HepG2 (cell line): Measurements from ENCODE around the gene UBE2S. TPM values are rescaled to one million over a fixed set of nuclear protein-coding genes. Genes with fewer than 3 reads are reported as not detected.
A peak's percentile ranks its signal among the peaks of the same experiment; 100 is the strongest.

ENCODE experiments used
- ATAC-seq: fragments of 200-7000 bp; cut with Tn5 transposase; 3 replicates; pipeline ENCODE4 v1.9.1; 2020; ENCODE audit warnings: mild to moderate bottlenecking, moderate library complexity
- BruUV-seq: library from RNA; stranded (reverse); fragments of 400-500 nt; replicated peaks from 2 replicates; lab custom pipeline; 2021; lab: Mats Ljungman, UMichigan
- CTCF ChIA-PET: fragments of 300-600 bp; formaldehyde crosslinking; extraction: SDS; loops from one replicate; lab custom pipeline; 2021; ENCODE audit warnings: low total read pairs, inconsistent platforms, low intra/inter-chr PET ratio; lab: Yijun Ruan, JAX
- POLR2A ChIA-PET: fragments of 350-600 bp; sonication (Branson Sonifier 250); formaldehyde crosslinking; loops from one replicate; lab custom pipeline; 2020; ENCODE audit warnings: antibody characterized with exemption, inconsistent platforms; lab: Yijun Ruan, JAX
- DNase-seq: peaks from one replicate; pipeline ENCODE4 v3.0.0-alpha.2; 2015; ENCODE audit warnings: low spot score
- FAIRE-seq: peaks from 3 replicates; lab custom pipeline; 2011; peaks lifted over from hg19 to GRCh38; lab: Jason Lieb, UNC
- H2AFZ ChIP-seq: one replicate; pipeline ENCODE4 v1.6.1; 2011; ENCODE audit warnings: low read length, inconsistent platforms
- H3K27ac ChIP-seq: fragments of 300-600 bp; 3 replicates; pipeline ENCODE4 v1.8.0; 2011; ENCODE audit warnings: mixed run types, mild to moderate bottlenecking, mixed read lengths, low read length, inconsistent platforms; ENCODE audit not compliant: insufficient read depth; ENCODE audit errors: extremely low read length
- H3K27me3 ChIP-seq, 2 experiments: fragments of 200-600 bp in 1 of 2; 2 replicates in 1 of 2; 3 replicates in 1 of 2; pipeline versions ENCODE4 v1.6.0 to v1.8.0; 2011; ENCODE audit warnings: low read length in 2 of 2, mild to moderate bottlenecking in 2 of 2, moderate library complexity in 2 of 2, inconsistent platforms in 1 of 2; ENCODE audit not compliant: insufficient read depth in 2 of 2, control insufficient read depth in 1 of 2
- H3K36me3 ChIP-seq, 2 experiments: fragments of 200-600 bp in 1 of 2; replicated peaks in 1 of 2; 2 replicates in 1 of 2; 3 replicates in 1 of 2; pipeline versions ENCODE4 v1.5.1 to v1.8.0; 2011; ENCODE audit warnings: low read length in 2 of 2, inconsistent platforms in 1 of 2; ENCODE audit not compliant: insufficient read depth in 2 of 2, control insufficient read depth in 1 of 2
- H3K4me1 ChIP-seq: 2 replicates; pipeline ENCODE4 v1.5.1; 2012; ENCODE audit warnings: low read length, inconsistent platforms; ENCODE audit not compliant: insufficient read depth
- H3K4me2 ChIP-seq: 2 replicates; pipeline ENCODE4 v1.6.0; 2011; ENCODE audit warnings: low read depth, low read length, inconsistent platforms
- H3K4me3 ChIP-seq, 3 experiments: fragments of 200-600 bp in 1 of 3; sonication (generic), shearing (Covaris generic) in 1 of 3; replicated peaks in 1 of 3; 2 replicates each; pipeline ENCODE4 v1.5.1; 2011 to 2016; ENCODE audit warnings: low read length in 3 of 3, inconsistent platforms in 2 of 3, low read depth in 2 of 3, mild to moderate bottlenecking in 2 of 3, control low read depth in 1 of 3, mixed read lengths in 1 of 3; ENCODE audit not compliant: insufficient read depth in 1 of 3
- H3K79me2 ChIP-seq: one replicate; pipeline ENCODE4 v1.6.1; 2011; ENCODE audit warnings: low read length, inconsistent platforms; ENCODE audit not compliant: insufficient read depth
- H3K9ac ChIP-seq: 2 replicates; pipeline ENCODE4 v1.6.0; 2011; ENCODE audit warnings: mild to moderate bottlenecking, low read depth, low read length, inconsistent platforms; ENCODE audit not compliant: insufficient read depth
- H3K9me3 ChIP-seq: 2 replicates; pipeline ENCODE4 v1.5.1; 2012; ENCODE audit warnings: mild to moderate bottlenecking, low read length
- H4K20me1 ChIP-seq: 2 replicates; pipeline ENCODE4 v1.6.0; 2011; ENCODE audit warnings: inconsistent platforms, mild to moderate bottlenecking, low read length, moderate library complexity; ENCODE audit not compliant: insufficient read depth
- ARNT2 ChIP-seq: sonication (generic); formaldehyde crosslinking; IDR thresholded peaks from 2 replicates; pipeline ENCODE4 v1.8.0; 2022; ENCODE audit warnings: mild to moderate bottlenecking, low read depth, missing genetic modification reagents, moderate library complexity
- RXRA ChIP-seq: sonication (generic); formaldehyde crosslinking; IDR thresholded peaks from 2 replicates; pipeline ENCODE4 v1.5.1; 2020; ENCODE audit warnings: missing genetic modification reagents
- SAP130 ChIP-seq: IDR thresholded peaks from 2 replicates; pipeline ENCODE4 v1.6.1; 2016; ENCODE audit warnings: low read depth
- ZHX1 ChIP-seq: sonication (generic); formaldehyde crosslinking; IDR thresholded peaks from 2 replicates; pipeline ENCODE4 v1.8.1; 2022; ENCODE audit warnings: low read depth, mild to moderate bottlenecking, missing genetic modification reagents
- ZNF432 ChIP-seq: sonication (generic); formaldehyde crosslinking; IDR thresholded peaks from 2 replicates; pipeline ENCODE4 v1.5.0; 2020; ENCODE audit warnings: missing genetic modification reagents, mild to moderate bottlenecking, borderline replicate concordance
- ZNF788 ChIP-seq: sonication (generic); formaldehyde crosslinking; IDR thresholded peaks from 2 replicates; pipeline ENCODE4 v1.5.0; 2020; ENCODE audit warnings: mild to moderate bottlenecking, missing genetic modification reagents, borderline replicate concordance
- ZSCAN25 ChIP-seq: sonication (generic); formaldehyde crosslinking; IDR thresholded peaks from 2 replicates; pipeline ENCODE4 v1.8.0; 2022; ENCODE audit warnings: mild to moderate bottlenecking, missing genetic modification reagents
- WGBS: methylation state at CpG from one replicate; pipeline ENCODE4 v1.1.6; 2017; ENCODE audit warnings: low lambda C conversion rate; 5-methylcytosine and 5-hydroxymethylcytosine counted together
- in situ Hi-C: cut with HindIII; loops from 2 replicates; pipeline ENCODE4 v1.10.0; 2017; ENCODE audit warnings: low pct_unique_long_range_greater_than_20kb; ENCODE audit not compliant: extremely low pct_ligation_motif_present
- intact Hi-C: fragments of 100-400 bp; cut with micrococcal nuclease; formaldehyde crosslinking; loops from one replicate; pipeline ENCODE4 v1.10.0; 2022; ENCODE audit not compliant: unreplicated experiment
- polyA plus RNA-seq, 8 experiments: library from polyadenylated mRNA; depleted of rRNA in 3 of 8; stranded (reverse) in 7 of 8; unstranded in 1 of 8; fragments of >200 nt; fragmentation: Illumina TruSeq in 4 of 8; extraction: Trizol in 4 of 8; gene quantifications; 2 replicates each; pipeline versions ENCODE4 v1.2.1 to v1.2.3, GENCODE V29; 2011 to 2016; ENCODE audit warnings: low read depth in 4 of 8, missing spikeins in 1 of 8, mixed read lengths in 1 of 8; ENCODE audit not compliant: insufficient read depth in 1 of 8
- total RNA-seq, 5 experiments: library from RNA; depleted of rRNA; stranded (reverse); fragments of >200 nt; fragmentation: Illumina TruSeq; extraction: Trizol; gene quantifications; 2 replicates each; pipeline ENCODE4 v1.2.3, GENCODE V29; 2016; ENCODE audit warnings: low read depth in 1 of 5
- TF ChIP-seq, protein P1 (sequence below): sonication (generic); formaldehyde crosslinking; IDR thresholded peaks from 2 replicates; pipeline ENCODE4 v1.5.0; 2020; ENCODE audit warnings: mild to moderate bottlenecking, missing genetic modification reagents

UBE2S gene
- total and polyA plus RNA-seq, 2 of the 13 experiments (the other 11 are each of a cell fraction or from before 2014, with no cell fraction given), result 32.2 to 39.3 TPM

GRCh38 chr19:55353803-55354697, 53.5 kb downstream of the UBE2S start (continued):
- TF ChIP-seq ZHX1 (CRISPR knock-in tag), result no peak
- TF ChIP-seq SAP130 (CRISPR knock-in tag), result peak; percentile 37; the same call in 1 of the 2 replicates

DNA sequence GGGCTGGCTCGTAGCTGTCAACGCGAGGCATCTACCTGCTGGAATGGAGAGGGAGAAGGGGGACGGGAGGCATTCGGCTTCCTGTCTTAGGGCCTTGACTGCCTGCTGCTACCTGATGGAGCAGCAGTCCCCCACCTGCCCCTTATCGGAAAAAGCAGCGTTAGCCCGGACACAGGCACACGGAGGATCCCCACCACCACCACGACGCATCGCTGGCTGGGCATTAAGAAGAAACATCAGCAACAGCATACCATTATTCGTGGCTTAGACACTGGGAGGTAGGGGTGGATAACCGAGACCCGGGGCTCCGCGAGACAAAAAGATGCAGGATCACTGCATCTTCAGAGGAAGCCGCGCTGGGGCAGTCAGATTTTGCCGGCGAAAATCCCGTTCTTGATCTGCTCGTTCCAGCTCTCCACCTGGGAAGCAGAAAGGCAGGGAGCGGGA, 54.2 kb downstream of the UBE2S start:
- H3K27ac ChIP-seq, result no peak overlapping the region
- H3K9ac ChIP-seq, result 0 out of 2 replicates have a peak overlapping the region, but pooled peaks have one; percentile 29
- peaks cover 8 to 55% of the 10 kb centered on the region in 2 experiments; a peak in 4 of 5 replicates for H3K27me3 ChIP-seq
- no peak overlapping the region for H2AFZ ChIP-seq
- WGBS, result 15% methylated on average over 15 of the region's 24 CpGs
- peak overlapping the region; percentile 30 to 74 (median 65) for H3K4me3 ChIP-seq
- no peaks in the 10 kb centered on the region for H3K9me3 ChIP-seq
- peaks cover 19% of the 10 kb centered on the region for H3K4me1 ChIP-seq
- 0 out of 2 replicates have a peak, but pooled peaks cover 4% of the 10 kb centered on the region for H4K20me1 ChIP-seq
- ATAC-seq (no peak), FAIRE-seq (no peak), DNase-seq (no peak)
- in situ Hi-C loops, result no loop called here
- POLR2A ChIA-PET, result interaction anchor here (1.8 kb wide), 1 partner anchor 14 kb away, joined by 4 read pairs; the partner anchor contains the start of gene KMT5C
- H3K36me3 ChIP-seq, result no peaks in the 10 kb centered on the region
- TF ChIP-seq, protein P1, sequence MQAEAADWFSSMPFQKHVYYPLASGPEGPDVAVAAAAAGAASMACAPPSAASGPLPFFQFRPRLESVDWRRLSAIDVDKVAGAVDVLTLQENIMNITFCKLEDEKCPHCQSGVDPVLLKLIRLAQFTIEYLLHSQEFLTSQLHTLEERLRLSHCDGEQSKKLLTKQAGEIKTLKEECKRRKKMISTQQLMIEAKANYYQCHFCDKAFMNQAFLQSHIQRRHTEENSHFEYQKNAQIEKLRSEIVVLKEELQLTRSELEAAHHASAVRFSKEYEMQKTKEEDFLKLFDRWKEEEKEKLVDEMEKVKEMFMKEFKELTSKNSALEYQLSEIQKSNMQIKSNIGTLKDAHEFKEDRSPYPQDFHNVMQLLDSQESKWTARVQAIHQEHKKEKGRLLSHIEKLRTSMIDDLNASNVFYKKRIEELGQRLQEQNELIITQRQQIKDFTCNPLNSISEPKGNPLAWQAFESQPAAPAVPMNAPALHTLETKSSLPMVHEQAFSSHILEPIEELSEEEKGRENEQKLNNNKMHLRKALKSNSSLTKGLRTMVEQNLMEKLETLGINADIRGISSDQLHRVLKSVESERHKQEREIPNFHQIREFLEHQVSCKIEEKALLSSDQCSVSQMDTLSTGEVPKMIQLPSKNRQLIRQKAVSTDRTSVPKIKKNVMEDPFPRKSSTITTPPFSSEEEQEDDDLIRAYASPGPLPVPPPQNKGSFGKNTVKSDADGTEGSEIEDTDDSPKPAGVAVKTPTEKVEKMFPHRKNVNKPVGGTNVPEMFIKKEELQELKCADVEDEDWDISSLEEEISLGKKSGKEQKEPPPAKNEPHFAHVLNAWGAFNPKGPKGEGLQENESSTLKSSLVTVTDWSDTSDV, result 0 out of 2 replicates have a peak, but pooled peaks have one; percentile 36
- TF ChIP-seq ZNF432 (CRISPR knock-in tag) (no peak), ARNT2 (CRISPR knock-in tag) (0 out of 2 replicates have a peak, but pooled peaks have one; percentile 15), ZSCAN25 (CRISPR knock-in tag) (0 out of 2 replicates have a peak, but pooled peaks have one; percentile 47), ZNF788 (CRISPR knock-in tag) (no peak), RXRA (CRISPR knock-in tag) (no peak)
- BruUV-seq, result no TSS peak
- intact Hi-C loops, result no loop called here
- H3K79me2 ChIP-seq, result no peaks in the 10 kb centered on the region
- CTCF ChIA-PET, result no interaction called here
- peak overlapping the region; percentile 88 for H3K4me2 ChIP-seq
